Activated naive CD4-positive, alpha-beta T cell treated with anti-CD3 and anti-CD28 coated beads, Interleukin-2, amount 50 U/mL, for 72 hours (primary cell): Measurements from ENCODE around the gene LRP1-AS. TPM values are rescaled to one million over a fixed set of nuclear protein-coding genes. Genes with fewer than 3 reads are reported as not detected.
"Not testable (repeated sequence)": the region's sequence is repeated elsewhere in the genome, so short reads cannot be mapped to it uniquely, and the experiment has no call there.

Source experiments
- ATAC-seq, 2 donors: fragments of 150-1000 bp; cut with Tn5 transposase; 2 replicates each; pipeline ENCODE4 v1.10.0; 2021; ENCODE audit warnings: mild to moderate bottlenecking in 2 of 2, moderate library complexity in 2 of 2
- DNase-seq, 2 donors: peaks; one replicate each; pipeline ENCODE4 v3.0.0; 2021 to 2022; ENCODE audit warnings: low spot score in 2 of 2
- H3K27ac Mint-ChIP-seq, 2 donors: one replicate each; pipeline ENCODE4 v1.8.0; 2022; ENCODE audit warnings: mild to moderate bottlenecking in 2 of 2, mixed read lengths in 2 of 2
- H3K36me3 Mint-ChIP-seq, 2 donors: one replicate each; pipeline ENCODE4 v1.8.0; 2022; ENCODE audit warnings: mixed read lengths in 2 of 2
- H3K9me3 Mint-ChIP-seq, 2 donors: one replicate each; pipeline ENCODE4 v1.8.0; 2022; ENCODE audit warnings: mixed read lengths in 2 of 2
- total RNA-seq, 2 donors: library from RNA; stranded (reverse); gene quantifications; one replicate each; pipeline ENCODE4 v1.2.3, GENCODE V29; 2022

Gene LRP1-AS
- total RNA-seq, 2 donors from 2014 or later: not detected

DNA sequence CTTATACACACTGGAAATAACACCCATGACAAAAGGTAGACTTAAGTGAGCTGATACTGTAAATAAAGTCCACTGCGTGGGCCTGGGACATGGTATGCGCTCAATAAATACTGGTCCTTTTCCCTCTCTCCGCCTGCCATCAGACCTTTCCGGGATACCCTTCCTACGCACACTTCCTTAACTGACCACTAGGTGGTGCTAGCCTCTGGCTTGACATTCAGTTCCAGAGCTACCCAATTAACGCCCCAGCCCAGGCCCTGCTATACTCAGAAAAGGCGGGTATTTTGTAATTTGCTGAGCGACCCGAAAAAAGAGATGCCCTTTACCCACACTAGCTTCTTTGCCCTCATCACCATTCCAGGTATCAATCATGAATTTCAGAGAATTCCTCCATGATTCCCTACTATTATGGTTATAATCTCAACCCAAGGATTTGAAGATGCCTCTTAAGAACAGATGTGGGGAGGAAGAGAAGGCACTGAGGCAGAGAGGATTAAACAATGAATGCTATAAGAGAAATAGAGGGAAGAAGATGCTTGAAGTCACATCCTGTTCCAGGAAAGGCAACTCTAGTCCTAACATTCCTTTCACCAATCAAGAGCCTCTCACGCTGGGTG, 23.1 kb downstream of the LRP1-AS start:
- Mint-ChIP-seq H3K36me3 (peaks cover 0 to 13% of the 10 kb centered on the region in 2 donors), H3K9me3 (peaks cover 0 to 12% of the 10 kb centered on the region in 2 donors), H3K27ac (no peak overlapping the region)
- DNase-seq (peak in 1 of 2 donors; percentile 80), ATAC-seq (peak; percentile 60 to 66)

DNA sequence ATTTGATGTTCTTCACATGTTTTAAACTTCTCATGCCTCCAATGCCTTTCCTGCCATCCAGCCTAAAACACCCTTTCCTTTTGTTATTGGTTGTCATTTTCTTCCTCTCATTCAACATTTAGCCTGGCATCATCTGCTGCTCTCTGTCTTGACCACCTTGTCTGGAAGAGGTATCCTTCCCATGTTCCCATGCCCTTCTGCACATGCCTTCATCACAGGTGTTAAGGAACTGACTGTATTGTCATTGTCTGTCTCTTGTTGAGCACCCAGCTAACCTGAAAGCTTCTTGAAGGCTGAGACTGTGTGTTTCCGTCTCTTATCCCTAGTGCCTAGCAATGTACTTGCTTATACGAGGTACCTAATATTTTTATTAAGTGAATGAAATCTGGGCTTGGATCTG, 23.6 kb downstream of the LRP1-AS start:
- peaks cover 0 to 12% of the 10 kb centered on the region in 2 donors for H3K9me3 Mint-ChIP-seq
- H3K27ac Mint-ChIP-seq: no peak overlapping the region
- DNase-seq: no peak
- peaks cover 0 to 13% of the 10 kb centered on the region in 2 donors for H3K36me3 Mint-ChIP-seq
- ATAC-seq: no peak

DNA sequence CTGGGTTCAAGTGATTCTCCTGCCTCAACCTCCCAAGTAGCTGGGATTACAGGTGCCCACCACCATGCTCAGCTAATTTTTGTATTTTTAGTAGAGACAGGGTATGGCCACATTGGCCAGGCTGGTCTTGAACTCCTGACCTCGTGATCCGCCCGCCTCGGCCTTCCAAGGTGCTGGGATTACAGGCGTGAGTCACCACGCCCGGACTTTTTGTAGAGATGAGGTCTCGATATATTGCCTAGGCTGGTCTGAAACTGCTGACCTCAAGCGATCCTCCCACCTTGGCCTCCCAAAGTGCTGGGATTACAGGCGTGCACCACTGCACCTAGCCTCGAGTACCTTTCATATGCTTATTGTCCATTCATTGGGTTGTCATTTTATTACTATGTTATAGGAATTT, 26.7 kb downstream of the LRP1-AS start:
- not testable (repeated sequence) for H3K27ac Mint-ChIP-seq, DNase-seq, ATAC-seq
- H3K36me3 Mint-ChIP-seq: peaks cover 0 to 13% of the 10 kb centered on the region in 2 donors
- peaks cover 0 to 12% of the 10 kb centered on the region in 2 donors for H3K9me3 Mint-ChIP-seq

DNA sequence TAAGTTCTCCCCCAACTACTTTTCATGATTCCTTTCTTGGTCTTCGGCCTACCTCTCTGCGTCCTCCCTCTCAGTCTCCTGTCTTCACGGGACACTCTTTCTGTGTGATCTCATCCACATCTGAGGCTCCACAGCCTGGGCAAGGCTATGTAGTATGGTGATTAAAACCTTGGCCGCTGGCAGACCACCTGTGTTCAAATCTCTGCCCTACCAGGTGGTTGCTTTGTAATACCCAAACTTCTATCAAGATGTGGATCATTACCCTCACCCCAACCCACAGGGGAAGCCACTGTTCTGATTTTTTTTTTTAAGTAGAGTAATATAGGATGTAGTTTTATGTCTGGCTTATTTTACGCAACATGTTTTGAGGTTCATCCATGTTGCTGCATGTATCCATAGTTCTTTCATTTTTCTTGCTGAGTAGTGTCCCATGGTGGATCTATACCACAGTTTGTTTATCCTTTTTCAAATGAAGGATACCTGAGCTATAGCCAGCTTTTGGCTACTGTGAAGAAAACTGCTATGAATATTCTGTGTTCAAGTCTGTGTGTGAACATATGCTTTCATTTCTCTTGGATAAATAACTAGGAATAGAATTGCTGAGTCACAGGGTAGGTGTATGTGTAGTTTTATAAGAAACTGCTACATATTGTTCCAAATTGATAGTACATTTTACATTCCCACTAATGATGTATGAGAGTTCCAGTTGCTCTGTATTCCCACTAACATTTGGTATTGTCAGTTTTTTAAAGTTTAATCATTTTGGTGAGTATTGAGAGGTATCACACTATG, 27.9 kb downstream of the LRP1-AS start:
- Mint-ChIP-seq H3K9me3 (peaks cover 0 to 12% of the 10 kb centered on the region in 2 donors), H3K36me3 (peaks cover 0 to 12% of the 10 kb centered on the region in 2 donors), H3K27ac (no peak overlapping the region)
- ATAC-seq: peak in 1 of 2 donors; percentile 19
- DNase-seq: no peak

DNA sequence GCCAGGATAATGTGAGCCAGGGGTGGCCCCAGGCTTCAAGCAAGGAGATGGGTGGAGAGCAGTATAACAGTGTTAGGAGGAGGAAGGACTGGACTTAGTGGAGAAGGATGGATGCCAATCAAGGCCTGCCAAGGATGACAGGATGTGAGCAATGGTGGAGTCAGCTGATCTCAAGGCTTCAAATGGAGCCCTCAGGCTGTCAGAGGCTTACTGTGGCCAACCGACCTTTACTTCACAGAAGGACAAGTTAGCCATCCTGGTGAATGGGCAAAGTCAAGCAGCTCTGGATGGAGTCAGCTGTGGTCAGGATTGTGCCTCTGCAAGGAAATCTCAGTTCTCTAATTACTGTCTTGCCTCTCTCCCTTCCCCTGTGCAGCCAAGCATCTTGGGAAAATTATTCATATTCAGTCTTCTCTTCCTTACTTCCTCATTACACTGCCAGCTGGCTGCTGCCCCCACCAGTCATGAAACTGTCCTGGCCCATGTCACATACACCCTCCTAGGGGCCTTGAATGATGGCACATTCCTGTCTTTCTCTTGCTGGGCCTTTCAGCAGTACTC, 28.6 kb downstream of the LRP1-AS start:
- H3K9me3 Mint-ChIP-seq: peaks cover 0 to 5% of the 10 kb centered on the region in 2 donors
- peaks cover 0 to 5% of the 10 kb centered on the region in 2 donors for H3K36me3 Mint-ChIP-seq
- no peak overlapping the region for H3K27ac Mint-ChIP-seq
- ATAC-seq (peak; percentile 38 to 95), DNase-seq (no peak)

DNA sequence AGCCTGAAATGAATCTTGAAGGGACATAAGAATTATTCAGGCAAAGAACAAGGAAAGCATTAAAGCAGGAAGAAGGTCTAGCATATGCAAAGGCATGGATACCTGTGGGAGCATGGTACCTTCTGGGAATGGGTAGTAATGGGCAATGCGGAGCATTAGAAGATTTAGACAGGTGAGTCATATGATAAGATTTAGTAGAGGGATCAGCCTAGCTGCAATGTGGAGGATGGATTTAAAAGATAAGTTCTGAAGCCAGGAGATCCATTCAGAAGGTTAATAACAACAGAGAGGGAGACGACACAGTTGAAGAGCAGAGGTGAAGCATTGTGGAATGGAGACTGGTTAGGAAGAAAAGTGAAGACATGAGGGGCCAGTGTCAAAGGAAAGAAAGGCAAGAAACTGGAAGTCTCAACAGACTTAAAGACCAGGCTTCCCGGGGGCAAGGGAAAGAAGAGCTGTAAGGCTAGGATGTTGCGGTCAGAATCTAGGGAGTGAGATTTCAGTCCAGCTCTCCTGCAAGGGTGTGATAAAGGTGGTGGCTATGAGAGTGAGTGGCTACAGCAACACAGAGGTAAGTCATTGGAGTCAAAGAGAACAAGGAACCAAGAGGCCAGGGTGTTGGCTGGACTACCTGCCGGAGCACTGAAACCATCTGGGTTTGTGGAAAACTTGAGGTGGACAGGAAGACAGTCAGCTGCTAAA, 30.7 kb downstream of the LRP1-AS start:
- Mint-ChIP-seq H3K9me3 (no peaks in the 10 kb centered on the region), H3K36me3 (no peaks in the 10 kb centered on the region), H3K27ac (no peak overlapping the region)
- ATAC-seq: no peak
- no peak for DNase-seq

DNA sequence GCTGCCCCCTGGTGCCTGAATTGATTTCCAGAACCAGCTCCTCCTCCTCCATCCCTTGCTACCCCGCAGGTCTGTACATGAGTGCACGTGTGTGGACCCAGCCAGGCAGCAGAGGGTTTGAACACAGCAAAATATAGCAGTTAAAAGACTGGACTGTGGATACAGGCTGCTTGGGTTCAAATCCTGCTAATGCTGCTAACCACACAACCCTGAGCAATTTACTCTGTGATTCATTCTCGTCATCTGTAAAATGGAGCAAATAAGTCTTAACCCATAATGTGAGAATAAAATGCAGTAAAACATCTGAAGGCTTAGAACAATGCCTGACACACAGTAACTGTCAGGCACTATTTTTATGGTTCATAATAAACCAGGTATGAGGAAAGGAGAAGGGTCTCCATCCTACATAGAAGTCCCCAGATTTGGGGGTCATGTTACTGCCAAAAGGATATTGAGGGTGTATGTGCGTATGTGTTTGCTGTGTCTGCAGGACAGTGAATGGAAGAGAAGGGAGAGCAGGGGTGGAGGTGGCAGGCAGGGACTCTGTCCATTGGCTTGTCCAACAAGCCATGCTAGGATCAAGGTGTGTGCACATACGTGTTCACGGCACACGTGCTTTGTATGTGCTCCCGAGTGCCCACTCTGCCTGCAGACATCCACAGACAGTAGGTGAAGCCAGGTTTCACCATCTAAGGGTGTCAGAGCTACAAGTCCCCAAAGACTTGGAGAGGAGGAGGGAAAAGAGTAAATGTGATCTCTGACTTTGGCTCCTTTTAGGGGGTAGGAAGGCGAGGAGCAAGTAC, 34.7 kb downstream of the LRP1-AS start:
- Mint-ChIP-seq H3K36me3 (peaks cover 20 to 29% of the 10 kb centered on the region in 2 donors), H3K9me3 (no peaks in the 10 kb centered on the region), H3K27ac (peak overlapping the region; percentile 95 to 96)
- DNase-seq: peak in 1 of 2 donors; percentile 91
- ATAC-seq: no peak

DNA sequence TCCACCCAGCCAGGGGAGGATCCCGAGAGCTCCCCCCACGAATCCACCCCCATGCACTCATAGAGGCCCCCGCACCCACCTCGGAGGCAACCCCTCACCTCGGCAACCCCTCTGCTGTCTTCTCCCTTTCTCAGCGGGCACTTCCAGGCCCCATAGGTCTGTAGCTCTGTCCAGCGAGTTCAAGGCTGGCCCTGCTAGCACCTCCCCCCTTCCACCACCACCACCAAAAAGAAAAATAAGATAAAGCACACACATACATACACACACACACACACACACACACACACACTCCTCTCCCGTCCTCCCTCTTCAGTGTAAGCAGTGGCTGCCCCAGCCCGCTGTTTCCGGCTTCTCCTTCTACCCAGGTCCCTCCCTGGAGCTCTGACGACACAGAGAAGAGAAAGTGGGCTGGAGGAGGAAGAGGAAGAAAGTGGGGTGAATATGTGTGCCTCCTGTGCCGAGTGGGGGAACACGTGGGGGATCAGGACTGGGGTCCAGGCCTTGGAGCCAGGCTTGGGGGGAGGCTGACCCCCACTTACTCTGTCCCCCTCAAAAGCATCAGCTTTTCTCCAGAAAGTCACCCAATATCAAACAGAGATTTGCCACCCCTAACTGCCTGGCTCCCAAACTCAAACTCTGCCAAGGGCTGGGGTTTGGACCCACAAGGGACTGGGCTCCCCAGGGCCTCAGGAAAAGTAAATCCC, 36.2 kb downstream of the LRP1-AS start, which contains the start of gene STAT6:
Gene STAT6, minus strand, starts transcription at position 332 of the 704 bp plus-strand sequence. CDS start 3,084 bp downstream, outside the sequence.
- peak within 1 kb of the TSS; percentile 95 to 96 for H3K27ac Mint-ChIP-seq
- DNase-seq (peak; percentile 75), ATAC-seq (peak; percentile 78)
- H3K9me3 Mint-ChIP-seq: no peaks in the 10 kb centered on the region
- H3K36me3 Mint-ChIP-seq: peaks cover 24 to 43% of the 10 kb centered on the region in 2 donors

DNA sequence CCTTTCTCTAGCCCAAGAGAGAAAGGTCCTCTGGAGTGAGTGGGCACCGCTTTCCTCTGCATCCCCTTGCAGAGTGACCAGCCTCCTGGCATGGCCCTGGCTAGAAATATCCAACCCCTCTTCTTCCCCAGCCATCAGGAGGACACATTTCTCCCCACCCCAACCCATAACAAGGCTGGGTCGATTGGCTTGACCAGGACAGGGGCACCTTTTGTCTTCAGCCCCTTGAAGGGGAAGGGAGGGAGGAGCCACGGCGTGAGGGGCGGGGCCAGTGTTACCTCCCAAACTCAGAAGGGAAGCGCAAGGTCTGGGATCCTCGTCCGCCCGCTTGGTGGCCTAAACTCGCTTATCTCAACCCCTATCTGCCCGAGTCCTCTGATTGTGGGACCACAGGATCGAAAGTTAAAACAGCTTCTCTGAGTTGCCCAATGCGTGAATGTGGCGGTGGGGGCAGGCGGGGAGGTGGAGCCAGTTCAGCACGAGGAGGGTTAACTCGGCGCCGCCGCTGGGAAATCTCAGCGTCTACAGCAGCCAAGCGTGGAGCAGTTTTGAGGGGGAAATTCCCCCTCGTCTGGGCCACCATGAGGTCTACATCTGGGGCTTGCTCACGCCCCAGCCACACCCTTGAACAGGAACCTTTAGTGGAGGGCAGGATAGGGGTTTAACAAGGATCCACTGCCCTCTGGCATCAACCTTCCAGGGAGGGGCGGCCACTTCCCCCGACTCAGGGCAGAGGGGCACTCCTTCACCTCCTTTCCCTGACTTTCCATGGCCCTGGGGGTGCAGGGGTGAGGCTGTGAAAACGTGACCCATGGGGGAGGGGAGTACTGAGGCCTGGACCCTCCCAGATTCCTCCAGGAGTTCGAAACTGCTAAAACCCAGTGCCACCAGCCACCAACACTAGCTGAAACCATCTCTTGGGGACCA, 37.1 kb downstream of the LRP1-AS start:
- H3K9me3 Mint-ChIP-seq: no peaks in the 10 kb centered on the region
- peak; percentile 26 to 47 for ATAC-seq
- peaks cover 26 to 45% of the 10 kb centered on the region in 2 donors for H3K36me3 Mint-ChIP-seq
- DNase-seq: peak; percentile 69 to 84
- peak overlapping the region; percentile 95 to 96 for H3K27ac Mint-ChIP-seq

DNA sequence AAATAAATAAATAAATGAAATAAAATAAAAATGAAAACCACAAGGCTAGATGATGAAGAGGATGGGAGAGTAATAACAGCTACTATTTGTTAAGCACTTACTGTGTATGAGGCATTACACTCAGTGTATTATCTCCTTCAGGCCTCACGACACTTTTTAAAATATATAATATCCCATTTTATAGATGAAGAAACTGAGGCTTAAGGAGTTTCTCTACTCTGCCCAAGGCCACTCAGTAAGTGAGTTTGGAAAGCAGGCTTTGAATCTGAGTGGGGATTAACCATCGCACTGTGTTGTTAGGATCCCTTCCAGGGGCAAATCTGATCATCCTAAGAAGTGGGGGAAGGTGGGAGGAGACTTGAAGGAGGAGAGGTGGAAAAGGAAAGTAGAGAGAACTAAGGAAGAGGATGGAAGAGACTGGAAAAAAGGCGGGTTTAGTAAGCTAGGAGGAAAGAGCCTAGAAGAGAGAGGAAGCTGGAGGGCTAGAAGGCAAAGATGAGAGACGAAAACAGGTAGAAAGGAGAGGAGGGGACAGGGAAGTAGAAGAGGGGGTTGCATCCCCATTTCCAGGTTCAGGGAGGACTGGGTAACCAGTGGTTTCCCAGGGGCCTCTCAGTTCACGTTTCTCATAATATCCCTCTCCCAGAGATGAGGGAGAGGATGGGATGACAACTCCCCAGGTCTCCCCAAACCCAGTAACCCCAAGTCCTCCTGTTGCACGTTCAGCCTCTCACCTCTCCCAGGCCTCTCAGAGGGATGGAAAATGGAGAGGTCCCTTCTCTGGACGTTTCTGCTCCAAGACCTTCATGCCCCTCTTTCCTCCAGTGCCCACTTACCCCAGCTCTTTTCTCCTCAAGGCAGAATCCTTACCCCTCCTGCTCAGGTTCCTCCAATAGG, 38.0 kb downstream of the LRP1-AS start:
- ATAC-seq (no peak), DNase-seq (no peak)
- peak overlapping the region; percentile 95 to 96 for H3K27ac Mint-ChIP-seq
- no peaks in the 10 kb centered on the region for H3K9me3 Mint-ChIP-seq
- peaks cover 26 to 47% of the 10 kb centered on the region in 2 donors for H3K36me3 Mint-ChIP-seq

DNA sequence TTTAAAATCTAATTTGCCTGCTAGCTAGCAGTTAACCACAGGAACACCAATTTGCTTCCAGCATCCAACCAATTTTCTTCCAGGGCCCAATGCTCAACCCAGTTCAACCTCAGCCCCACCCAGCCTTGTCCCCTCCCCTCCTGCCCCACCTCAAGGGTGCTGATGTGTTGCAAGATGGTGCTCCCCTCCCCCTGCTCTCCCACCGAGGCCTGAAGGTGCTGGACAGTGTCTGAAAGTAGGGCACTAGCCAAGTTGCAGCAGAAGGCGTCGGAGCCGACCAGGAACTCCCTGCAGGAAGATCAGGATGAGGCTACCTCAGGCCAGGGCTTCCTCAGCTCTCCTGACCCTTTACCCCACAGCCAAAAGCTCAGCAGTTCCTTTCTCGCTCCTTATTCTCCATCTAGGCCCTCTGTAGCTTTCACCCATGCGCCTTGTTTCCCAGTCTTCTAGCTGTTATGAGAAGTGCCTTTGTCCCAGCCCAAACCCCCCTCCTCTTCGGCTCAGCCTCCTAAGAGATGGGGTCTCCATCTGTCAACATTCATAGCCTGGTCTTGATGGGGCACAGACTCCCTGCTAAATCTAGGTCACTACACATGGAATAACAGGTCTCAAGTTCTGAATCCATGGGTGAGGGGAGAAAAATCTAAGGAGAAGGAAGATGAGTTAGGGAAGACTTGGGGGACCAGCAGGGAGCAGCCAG, 39.8 kb downstream of the LRP1-AS start:
- H3K27ac Mint-ChIP-seq: peak overlapping the region; percentile 15 to 84
- no peak for ATAC-seq

DNA sequence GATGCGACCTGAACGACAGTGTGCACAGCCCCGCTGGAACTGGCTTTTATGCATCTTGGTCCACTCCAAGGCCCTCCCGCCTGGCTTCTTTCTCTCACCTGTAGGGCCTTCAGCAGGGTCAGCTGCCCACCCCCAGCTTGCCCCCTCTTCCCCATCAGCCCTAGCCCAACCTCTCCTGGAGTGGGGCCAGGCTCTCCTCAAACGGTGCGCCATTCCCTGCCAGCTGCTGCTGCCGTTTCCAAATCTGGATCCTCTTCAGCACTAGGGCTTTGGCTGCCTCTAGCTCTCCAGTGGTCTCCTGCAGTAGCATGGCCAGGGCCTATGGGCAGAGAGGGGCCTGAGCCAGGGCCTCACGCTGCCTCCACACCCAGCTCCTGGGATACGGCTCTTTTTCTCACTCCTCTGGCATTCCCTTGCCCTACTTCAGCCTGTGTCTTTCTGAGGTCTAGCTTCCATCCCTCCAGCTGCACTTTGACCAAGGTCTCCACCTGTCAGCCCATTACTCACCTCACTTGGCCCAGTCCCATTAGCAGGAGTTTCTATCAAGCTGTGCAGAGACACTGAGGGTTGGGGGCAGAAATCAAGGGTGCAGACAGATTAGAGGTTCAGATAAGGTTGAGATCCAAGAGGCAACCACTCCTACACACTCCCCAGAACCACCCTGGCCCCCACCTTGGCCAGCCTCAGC, 41.3 kb downstream of the LRP1-AS start:
- ATAC-seq (no peak), DNase-seq (no peak)
- H3K36me3 Mint-ChIP-seq: peaks cover 23 to 57% of the 10 kb centered on the region in 2 donors
- peak overlapping the region in 1 of 2 donors; percentile 51 for H3K27ac Mint-ChIP-seq
- H3K9me3 Mint-ChIP-seq: no peaks in the 10 kb centered on the region

More for the DNA sequence above, 39.8 kb downstream of the LRP1-AS start:
- no peak for DNase-seq
- Mint-ChIP-seq H3K9me3 (no peaks in the 10 kb centered on the region), H3K36me3 (peaks cover 26 to 60% of the 10 kb centered on the region in 2 donors)
